GM10847 (cell line): ENCODE data around the gene SHISA9.

ENCODE experiments used
- POLR2A ChIP-seq: IDR thresholded peaks from 2 replicates; pipeline ENCODE4 v1.6.1; 2011; ENCODE audit not compliant: insufficient read length; ENCODE audit errors: extremely low read depth

The SHISA9 gene

DNA sequence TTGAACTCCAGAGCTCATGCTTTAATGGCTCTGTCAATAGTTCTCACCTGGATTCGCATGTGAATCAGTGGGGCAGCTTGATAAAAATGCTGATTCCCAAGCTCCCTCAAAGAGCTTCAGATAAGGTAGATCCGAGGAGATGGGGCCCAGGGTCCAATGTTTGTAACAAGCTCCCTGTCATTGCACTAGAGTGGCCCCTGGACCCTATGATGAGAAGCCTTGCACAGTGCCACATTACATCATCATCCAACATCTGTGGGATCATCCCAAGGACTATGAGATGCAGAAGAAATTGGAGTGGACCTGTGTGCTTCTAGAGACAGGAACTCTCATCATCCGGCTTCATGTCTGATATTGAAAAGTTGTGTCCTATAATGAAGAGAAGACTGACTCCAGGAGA, 340.8 kb downstream of the SHISA9 start:
- no peak for TF ChIP-seq POLR2A

DNA sequence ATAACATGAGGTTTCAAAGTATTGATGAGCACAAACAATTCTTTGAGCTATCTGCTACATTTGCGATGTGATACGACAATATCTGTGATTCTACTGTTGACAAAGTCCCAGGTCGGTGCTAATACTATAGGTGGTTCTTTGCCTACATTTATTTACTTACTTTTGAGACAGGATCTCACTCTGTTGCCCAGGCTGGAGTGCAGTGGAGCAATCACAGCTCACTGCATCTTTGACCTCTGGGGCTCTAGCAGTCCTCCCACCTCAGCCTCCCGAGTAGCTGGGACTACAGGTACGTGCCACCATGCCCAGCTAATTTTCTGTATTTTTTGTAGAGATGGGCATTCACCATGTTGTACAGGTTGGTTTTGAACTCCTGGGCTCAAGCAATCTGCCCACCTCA, 343.4 kb downstream of the SHISA9 start:
- no peak for TF ChIP-seq POLR2A

DNA sequence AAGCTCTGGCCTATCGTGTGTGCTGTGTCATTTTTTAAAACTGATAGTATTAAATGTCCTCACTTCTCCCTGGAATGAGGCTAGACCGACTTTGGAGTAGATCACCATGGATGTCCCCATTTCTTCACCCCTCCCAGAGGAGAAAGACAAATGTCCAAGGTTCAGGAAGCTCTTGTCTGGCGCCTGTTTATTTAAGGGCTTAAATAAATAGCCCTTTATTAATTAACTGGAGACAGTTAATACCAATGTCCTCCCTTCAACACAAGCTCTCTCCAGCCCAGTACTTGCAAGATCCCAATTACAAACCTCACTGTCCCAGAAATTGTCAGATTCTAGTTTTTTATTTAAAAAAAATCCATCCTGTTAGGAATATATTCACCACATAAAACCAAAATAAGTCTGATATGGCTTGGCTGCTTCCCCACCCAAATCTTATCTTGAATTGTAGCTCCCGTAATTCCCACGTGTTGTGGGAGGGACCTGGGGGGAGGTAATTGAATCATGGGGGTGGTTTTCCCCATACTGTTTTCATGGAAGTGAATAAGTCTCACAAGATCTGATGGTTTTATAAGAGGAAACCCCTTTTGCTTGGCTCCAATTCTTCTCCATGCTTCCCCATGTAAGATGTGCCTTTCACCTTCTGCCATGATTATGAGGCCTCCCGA, 344.4 kb downstream of the SHISA9 start:
- TF ChIP-seq POLR2A, result no peak

DNA sequence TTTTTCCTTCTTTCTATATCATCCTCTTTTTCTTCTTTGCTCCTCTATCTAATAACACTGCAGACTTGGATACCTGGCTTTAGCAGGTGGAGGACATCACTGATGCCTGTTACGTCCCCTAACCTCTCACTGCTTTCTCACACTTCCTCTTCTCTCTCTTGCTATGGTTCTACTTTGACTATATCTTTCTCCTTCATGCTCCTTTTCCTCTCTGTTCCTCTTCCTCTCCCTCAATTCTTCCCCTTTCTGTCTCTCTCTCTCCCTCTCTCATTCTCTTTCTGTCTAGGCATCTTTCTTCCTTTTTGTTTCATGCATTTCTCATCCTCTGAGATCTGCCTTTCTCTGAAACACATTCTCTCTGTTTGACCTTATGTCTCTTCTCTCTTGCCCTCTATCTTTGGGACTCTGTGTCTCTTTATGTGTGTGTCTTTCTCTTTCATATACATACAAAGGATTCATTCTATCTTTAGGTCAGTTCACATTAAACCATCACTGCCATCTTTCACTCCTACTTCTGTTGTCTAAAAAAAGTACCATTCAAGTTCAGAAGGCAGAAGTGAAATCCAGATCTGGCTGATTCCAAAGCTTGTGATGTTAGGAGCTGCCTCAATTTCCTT, 353.7 kb downstream of the SHISA9 start:
- TF ChIP-seq POLR2A, result no peak

DNA sequence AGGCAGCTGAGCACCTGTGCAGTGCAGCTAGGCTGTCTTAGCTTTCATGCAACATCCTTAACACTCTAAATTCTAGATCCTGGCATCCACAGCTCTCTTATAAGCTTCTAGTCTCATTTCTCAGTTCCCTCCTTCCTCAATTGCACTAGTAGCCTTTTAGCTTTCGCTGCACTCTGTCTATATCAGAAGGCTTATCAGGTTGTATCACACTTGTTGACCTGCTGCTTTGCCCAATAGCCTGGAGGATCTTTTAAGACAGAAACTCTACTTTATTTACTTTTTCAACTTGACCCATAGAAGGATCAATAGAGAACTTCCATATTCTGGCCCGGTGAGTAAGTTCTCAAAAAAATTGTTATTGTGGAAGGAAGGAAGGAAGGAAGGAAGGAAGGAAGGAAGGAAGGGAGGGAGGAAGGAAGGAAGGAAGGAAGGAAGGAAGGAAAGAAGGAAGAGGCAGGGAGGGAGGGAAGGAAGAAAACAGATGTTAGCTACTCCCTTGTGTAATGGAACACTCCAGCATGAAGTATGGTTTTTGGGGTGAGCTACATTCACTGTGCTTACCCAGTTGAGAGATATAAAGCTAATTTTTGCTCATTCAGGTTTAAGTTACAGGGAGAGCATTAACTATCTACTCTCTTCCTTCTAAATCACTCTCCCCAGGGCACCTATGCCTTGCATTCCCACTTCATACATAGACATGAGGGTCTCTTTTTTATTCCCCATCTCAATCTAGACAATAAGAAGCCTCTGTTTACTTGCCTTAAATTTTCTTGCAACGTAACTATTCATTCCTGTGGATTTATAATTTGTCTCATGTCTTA, 361.1 kb downstream of the SHISA9 start:
- no peak for TF ChIP-seq POLR2A

DNA sequence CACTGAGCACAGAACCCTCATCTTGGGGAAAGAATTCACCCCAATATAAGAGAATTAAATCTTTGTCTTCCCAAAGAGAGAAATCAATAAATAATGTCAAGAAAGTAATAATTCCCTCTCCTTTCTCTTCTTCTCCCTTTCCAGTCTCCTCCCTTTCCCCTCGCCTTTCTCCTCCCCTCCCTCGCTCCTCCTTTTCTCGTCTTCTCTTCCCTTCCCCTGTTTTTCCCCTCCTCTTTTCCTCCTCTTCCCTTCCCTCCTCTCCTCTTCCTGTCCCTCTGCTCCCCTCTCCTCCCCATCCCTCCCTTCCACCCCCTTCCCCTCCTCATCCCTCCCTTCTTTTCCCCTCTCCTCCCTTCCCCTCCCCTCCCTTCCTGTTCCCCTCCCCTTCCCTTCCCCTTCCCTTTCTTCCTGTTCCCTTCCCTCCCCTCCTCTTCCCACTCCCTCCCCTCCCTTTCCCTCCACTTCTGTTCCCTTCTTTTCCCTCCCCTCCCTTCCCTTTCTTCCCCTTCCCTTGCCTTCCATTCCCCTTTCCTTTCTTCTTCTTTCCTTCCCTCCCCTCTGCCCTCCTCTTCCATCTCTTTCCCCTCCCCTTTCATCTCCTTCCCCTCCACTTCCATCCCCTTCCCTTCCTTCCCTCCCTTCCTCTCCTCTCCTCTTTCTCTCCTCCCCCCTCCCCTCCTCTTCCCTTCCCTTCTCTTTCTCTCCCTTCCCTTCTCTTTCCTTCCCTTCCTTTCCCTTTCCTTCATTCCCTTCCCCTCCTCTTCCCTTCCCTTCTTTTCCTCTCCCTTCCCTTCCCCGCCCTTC, 363.6 kb downstream of the SHISA9 start:
- TF ChIP-seq POLR2A, result no peak

DNA sequence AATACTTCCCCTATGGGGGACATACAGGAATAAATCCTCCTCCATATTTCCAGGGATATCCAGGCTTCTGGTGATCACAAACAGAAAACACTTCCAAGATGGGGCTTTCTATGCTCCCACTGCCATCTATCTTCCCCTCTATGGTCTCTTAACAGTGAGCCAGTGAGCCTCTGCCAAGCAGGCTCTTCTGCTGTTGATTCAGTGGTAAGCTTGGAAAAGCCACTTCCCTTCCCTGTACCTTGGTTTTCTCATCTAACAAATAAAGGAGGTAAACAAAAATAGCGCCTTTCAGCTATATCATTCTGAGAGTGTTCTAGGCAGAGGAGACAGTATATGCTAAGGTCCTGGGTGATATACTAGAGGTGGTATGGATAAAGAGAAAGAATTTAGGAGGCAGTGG, 368.0 kb downstream of the SHISA9 start:
- TF ChIP-seq POLR2A, result no peak

DNA sequence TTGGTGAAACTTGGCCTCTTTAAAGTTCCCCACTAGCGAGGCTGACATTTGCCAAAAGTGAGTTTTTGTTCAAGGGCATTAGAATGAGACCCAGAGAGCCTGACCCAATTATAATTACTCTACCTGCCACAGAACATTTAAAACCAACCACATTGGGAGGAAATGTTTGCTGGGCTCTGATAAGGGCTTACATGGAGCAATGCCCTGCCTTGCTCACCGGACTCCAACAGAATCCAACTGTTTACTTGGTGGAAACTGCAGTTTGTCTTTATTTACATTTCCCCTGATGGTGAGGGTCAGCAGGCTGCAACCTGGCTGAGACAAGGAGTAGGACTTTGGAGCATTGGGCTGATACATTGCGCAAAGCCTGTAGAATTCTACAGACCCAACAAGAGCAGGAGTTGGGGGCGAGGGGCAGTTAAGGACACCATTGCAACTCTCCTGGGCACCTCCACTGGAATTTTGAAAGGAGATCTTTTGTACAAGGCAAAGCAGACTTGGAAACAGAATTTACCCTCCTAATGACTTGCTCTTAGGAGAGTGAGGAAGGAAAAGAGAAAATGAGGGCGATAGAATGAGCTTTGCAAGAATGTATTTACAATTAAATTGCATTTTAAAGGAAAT, 368.6 kb downstream of the SHISA9 start:
- no peak for TF ChIP-seq POLR2A

DNA sequence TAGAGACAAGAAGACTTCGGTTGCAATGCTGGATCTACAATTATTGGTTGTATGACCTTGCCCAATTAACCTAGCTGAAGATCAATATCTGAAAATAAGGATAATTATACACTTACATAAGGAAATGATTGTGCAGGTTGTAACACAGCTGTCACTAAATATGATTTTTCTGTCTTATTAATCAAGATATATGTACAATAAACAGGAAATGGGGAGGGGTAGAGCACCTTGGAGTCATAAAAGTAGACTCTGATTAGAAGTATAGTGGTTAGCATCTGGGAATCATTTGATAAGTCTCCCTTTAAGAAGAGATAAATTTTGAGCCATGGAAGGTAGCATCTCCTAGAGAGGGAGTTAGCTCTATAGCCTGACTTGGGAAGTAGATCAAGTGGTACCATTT, 369.2 kb downstream of the SHISA9 start:
- no peak for TF ChIP-seq POLR2A

DNA sequence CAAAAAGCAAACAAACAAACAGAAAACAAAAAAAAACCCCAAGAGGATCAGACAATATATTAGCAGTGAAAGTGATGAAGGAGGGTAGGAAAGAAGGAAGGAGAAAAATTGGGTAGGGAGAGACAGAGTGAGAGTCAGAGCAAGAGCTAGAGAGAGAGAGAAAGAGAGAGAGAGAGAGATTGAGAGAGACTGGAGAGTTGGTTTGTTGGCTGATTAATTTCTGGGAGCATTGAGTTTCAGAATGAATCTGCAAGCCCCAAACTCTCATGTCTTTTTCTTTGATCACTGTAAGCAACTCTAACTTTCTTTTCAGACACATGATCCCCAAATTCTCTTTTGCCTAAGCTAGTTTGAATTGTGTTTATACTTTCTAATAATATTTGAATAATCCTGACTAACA, 388.1 kb downstream of the SHISA9 start:
- TF ChIP-seq POLR2A, result no peak
